ACC112 (cell line): Measurements from ENCODE around the gene LTBP4.
A peak's percentile ranks its signal among the peaks of the same experiment; 100 is the strongest.

Experiments
- H2AFZ ChIP-seq: fragments of 200-600 bp; sonication (generic); one replicate; pipeline ENCODE4 v1.6.0; 2017; ENCODE audit warnings: antibody characterized with exemption, low read length; ENCODE audit not compliant: unreplicated experiment
- H3K27ac ChIP-seq: fragments of 200-600 bp; sonication (generic); 2 replicates; pipeline ENCODE4 v1.5.1; 2014; ENCODE audit warnings: low read depth, mild to moderate bottlenecking, antibody characterized with exemption, low read length, moderate library complexity
- H3K27me3 ChIP-seq: fragments of 200-600 bp; sonication (generic); 2 replicates; pipeline ENCODE4 v1.6.1; 2014; ENCODE audit warnings: mild to moderate bottlenecking, antibody characterized with exemption, low read length, moderate library complexity, mixed read lengths; ENCODE audit not compliant: insufficient read depth
- H3K36me3 ChIP-seq: fragments of 200-600 bp; sonication (generic); 2 replicates; pipeline ENCODE4 v1.6.1; 2016; ENCODE audit warnings: mild to moderate bottlenecking, antibody characterized with exemption, low read length, moderate library complexity, mixed read lengths; ENCODE audit not compliant: insufficient read depth
- H3K4me1 ChIP-seq: fragments of 200-600 bp; sonication (generic); one replicate; pipeline ENCODE4 v1.6.1; 2016; ENCODE audit warnings: low read length, mixed read lengths; ENCODE audit not compliant: insufficient read depth, unreplicated experiment, control insufficient read depth
- H3K4me3 ChIP-seq: fragments of 200-600 bp; sonication (generic); 2 replicates; pipeline ENCODE4 v1.5.1; 2014; ENCODE audit warnings: mild to moderate bottlenecking, low read depth, low read length
- H3K79me2 ChIP-seq: fragments of 200-600 bp; sonication (generic); one replicate; pipeline ENCODE4 v1.6.0; 2016; ENCODE audit warnings: low read length; ENCODE audit not compliant: control insufficient read depth, unreplicated experiment, insufficient read depth

Gene LTBP4, protein sequence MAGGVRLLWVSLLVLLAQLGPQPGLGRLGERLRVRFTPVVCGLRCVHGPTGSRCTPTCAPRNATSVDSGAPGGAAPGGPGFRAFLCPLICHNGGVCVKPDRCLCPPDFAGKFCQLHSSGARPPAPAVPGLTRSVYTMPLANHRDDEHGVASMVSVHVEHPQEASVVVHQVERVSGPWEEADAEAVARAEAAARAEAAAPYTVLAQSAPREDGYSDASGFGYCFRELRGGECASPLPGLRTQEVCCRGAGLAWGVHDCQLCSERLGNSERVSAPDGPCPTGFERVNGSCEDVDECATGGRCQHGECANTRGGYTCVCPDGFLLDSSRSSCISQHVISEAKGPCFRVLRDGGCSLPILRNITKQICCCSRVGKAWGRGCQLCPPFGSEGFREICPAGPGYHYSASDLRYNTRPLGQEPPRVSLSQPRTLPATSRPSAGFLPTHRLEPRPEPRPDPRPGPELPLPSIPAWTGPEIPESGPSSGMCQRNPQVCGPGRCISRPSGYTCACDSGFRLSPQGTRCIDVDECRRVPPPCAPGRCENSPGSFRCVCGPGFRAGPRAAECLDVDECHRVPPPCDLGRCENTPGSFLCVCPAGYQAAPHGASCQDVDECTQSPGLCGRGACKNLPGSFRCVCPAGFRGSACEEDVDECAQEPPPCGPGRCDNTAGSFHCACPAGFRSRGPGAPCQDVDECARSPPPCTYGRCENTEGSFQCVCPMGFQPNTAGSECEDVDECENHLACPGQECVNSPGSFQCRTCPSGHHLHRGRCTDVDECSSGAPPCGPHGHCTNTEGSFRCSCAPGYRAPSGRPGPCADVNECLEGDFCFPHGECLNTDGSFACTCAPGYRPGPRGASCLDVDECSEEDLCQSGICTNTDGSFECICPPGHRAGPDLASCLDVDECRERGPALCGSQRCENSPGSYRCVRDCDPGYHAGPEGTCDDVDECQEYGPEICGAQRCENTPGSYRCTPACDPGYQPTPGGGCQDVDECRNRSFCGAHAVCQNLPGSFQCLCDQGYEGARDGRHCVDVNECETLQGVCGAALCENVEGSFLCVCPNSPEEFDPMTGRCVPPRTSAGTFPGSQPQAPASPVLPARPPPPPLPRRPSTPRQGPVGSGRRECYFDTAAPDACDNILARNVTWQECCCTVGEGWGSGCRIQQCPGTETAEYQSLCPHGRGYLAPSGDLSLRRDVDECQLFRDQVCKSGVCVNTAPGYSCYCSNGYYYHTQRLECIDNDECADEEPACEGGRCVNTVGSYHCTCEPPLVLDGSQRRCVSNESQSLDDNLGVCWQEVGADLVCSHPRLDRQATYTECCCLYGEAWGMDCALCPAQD (N-terminal part only)

GRCh38 chr19:40601134-40601974 is at the start of gene LTBP4:
Gene LTBP4 (plus strand): TSS chr19:40601369. CDS start chr19:40601388, 19 bp downstream.
- Histone ChIP-seq H3K27me3 (peaks cover 5% of the 10 kb centered on the region; the same call in 1 of the 2 replicates), H3K27ac (no peak within 1 kb of the TSS), H3K4me3 (peak within 1 kb of the TSS; percentile 74), H3K36me3 (no peaks in the 10 kb centered on the region), H3K79me2 (no peaks in the 10 kb centered on the region), H3K4me1 (peaks cover 14% of the 10 kb centered on the region), H2AFZ (no peak within 1 kb of the TSS)

GRCh38 chr19:40552848-40553247 is 48.3 kb upstream of the LTBP4 start:
- no peaks in the 10 kb centered on the region for H3K36me3 ChIP-seq
- H3K4me3 ChIP-seq = no peak overlapping the region
- no peaks in the 10 kb centered on the region for H3K79me2 ChIP-seq
- H2AFZ ChIP-seq = no peak overlapping the region
- H3K27me3 ChIP-seq = peaks cover 26% of the 10 kb centered on the region
- peaks cover 3% of the 10 kb centered on the region for H3K4me1 ChIP-seq
- H3K27ac ChIP-seq = no peak overlapping the region

- no peak overlapping the region for H3K27ac ChIP-seq
- peaks cover 3% of the 10 kb centered on the region for H3K4me1 ChIP-seq
- H3K36me3 ChIP-seq = no peaks in the 10 kb centered on the region
- no peak overlapping the region for H3K4me3 ChIP-seq
- peaks cover 26% of the 10 kb centered on the region for H3K27me3 ChIP-seq
- H3K79me2 ChIP-seq = no peaks in the 10 kb centered on the region
- H2AFZ ChIP-seq = no peak overlapping the region
Observed at GRCh38 chr19:40553885-40554857, 47.0 kb upstream of the LTBP4 start.

DNA sequence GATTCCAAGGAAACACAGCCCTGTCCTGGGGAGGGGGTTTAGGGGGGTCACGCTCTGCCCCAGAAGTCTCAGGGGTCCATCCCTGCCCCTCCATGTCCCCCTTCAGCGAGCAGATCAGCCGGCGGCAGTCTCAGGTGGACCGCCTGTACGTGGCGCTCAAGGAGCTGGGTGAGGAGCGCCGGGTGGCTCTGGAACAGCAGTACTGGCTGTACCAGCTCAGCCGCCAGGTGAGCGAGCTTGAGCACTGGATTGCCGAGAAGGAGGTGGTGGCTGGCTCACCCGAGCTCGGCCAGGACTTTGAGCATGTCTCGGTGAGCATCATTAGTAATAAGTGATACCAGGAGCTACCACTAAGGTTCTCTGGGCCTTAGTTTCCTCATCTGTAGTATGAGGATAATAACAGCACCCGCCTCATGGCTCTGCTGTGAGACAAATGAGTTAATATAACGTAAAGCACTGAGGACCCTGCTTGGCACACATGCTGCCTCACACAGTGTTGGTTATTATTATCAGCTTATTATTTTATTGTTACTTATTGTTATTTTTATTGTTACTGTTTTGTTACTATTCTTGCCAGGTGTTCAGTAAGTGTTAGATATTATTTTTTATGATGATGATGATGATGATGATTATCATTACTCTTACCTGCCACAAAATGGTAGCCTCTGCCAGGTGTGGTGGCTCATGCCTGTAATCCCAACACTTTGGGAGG is 45.0 kb upstream of the LTBP4 start:
- Histone ChIP-seq H3K27ac (no peak overlapping the region), H3K79me2 (no peaks in the 10 kb centered on the region), H3K27me3 (peaks cover 23% of the 10 kb centered on the region), H3K4me3 (no peak overlapping the region), H3K4me1 (no peaks in the 10 kb centered on the region), H3K36me3 (no peaks in the 10 kb centered on the region), H2AFZ (no peak overlapping the region)

DNA sequence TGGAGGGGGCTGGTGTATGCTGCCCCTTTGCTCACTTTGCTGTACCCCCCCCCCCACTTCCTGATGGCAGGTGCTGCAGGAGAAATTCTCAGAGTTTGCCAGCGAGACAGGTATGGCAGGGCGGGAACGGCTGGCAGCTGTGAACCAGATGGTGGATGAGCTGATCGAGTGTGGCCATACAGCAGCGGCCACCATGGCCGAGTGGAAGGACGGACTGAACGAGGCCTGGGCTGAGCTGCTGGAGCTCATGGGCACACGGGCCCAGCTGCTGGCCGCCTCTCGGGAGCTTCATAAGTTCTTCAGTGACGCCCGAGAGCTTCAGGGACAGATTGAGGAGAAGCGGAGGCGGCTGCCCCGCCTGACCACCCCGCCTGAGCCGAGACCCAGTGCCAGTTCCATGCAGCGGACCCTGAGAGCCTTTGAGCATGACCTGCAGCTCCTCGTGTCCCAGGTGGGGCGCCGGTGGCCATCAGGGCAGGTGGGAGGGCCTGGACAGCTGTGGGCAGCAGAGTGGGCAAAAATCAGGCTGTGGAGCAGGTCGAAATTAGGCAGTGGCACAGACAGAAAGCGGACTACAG is 44.1 kb upstream of the LTBP4 start:
- no peaks in the 10 kb centered on the region for H3K79me2 ChIP-seq

GRCh38 chr19:40559394-40559793 is 41.8 kb upstream of the LTBP4 start:
- Histone ChIP-seq H3K36me3 (no peaks in the 10 kb centered on the region), H3K4me1 (no peaks in the 10 kb centered on the region), H2AFZ (no peak overlapping the region), H3K79me2 (no peaks in the 10 kb centered on the region), H3K4me3 (no peak overlapping the region), H3K27ac (no peak overlapping the region), H3K27me3 (peaks cover 3% of the 10 kb centered on the region; the same call in 1 of the 2 replicates)

More for the DNA sequence above, 44.1 kb upstream of the LTBP4 start:
- Histone ChIP-seq H3K4me1 (no peaks in the 10 kb centered on the region), H3K36me3 (no peaks in the 10 kb centered on the region), H3K4me3 (no peak overlapping the region), H3K27me3 (peaks cover 23% of the 10 kb centered on the region), H3K27ac (no peak overlapping the region), H2AFZ (no peak overlapping the region)

DNA sequence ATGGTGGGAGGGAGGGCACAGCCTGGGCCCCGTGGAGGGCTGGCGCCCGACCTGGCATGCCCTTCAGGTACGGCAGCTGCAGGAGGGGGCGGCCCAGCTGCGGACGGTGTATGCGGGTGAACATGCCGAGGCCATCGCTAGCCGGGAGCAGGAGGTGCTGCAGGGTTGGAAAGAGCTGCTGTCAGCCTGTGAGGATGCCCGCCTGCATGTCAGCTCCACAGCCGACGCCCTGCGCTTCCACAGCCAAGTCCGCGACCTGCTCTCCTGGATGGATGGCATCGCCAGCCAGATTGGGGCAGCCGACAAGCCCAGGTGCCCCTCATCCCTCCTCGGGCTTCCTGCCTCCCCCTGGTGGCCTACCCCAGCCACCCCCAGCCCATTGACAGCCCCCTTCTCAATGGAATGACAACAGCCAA is 41.1 kb upstream of the LTBP4 start:
- no peak overlapping the region for H3K27ac ChIP-seq
- no peaks in the 10 kb centered on the region for H3K36me3 ChIP-seq
- H3K79me2 ChIP-seq = no peaks in the 10 kb centered on the region
- no peaks in the 10 kb centered on the region for H3K27me3 ChIP-seq
- no peak overlapping the region for H3K4me3 ChIP-seq
- H3K4me1 ChIP-seq = no peaks in the 10 kb centered on the region
- no peak overlapping the region for H2AFZ ChIP-seq

GRCh38 chr19:40561947-40562346 is 39.2 kb upstream of the LTBP4 start:
- Histone ChIP-seq H2AFZ (no peak overlapping the region), H3K27ac (no peak overlapping the region), H3K27me3 (no peaks in the 10 kb centered on the region), H3K4me1 (no peaks in the 10 kb centered on the region), H3K4me3 (no peak overlapping the region), H3K36me3 (no peaks in the 10 kb centered on the region), H3K79me2 (no peaks in the 10 kb centered on the region)
